H1 (cell line): ENCODE results near the gene ABI1. TPM values are rescaled to one million over a fixed set of nuclear protein-coding genes. Genes with fewer than 3 reads are reported as not detected.
A peak's percentile ranks its signal among the peaks of the same experiment; 100 is the strongest.

Experiments used
- CTCF ChIA-PET: fragments of 300-600 bp; sonication (Branson Sonifier 250); formaldehyde crosslinking; loops from one replicate; lab custom pipeline; 2021; ENCODE audit not compliant: partially characterized antibody; lab: Charles Lee
- POLR2A ChIA-PET: fragments of 300-600 bp; sonication (Branson Sonifier 250); formaldehyde crosslinking; loops from one replicate; lab custom pipeline; 2021; ENCODE audit warnings: inconsistent platforms; ENCODE audit not compliant: partially characterized antibody; lab: Charles Lee
- DNase-seq, 2 experiments: peaks; one replicate each; pipeline versions ENCODE4 v3.0.0 to v3.0.0-alpha.2; 2010 to 2022; ENCODE audit warnings: low spot score in 2 of 2, low read depth in 1 of 2, mixed read lengths in 1 of 2
- FAIRE-seq: peaks from 2 replicates; lab custom pipeline; 2011; peaks lifted over from hg19 to GRCh38; lab: Jason Lieb, UNC
- H2AFZ ChIP-seq: 2 replicates; pipeline ENCODE4 v1.8.1; 2012; ENCODE audit warnings: low read length, inconsistent platforms
- H2AK5ac ChIP-seq: 2 replicates; pipeline ENCODE4 v1.6.1; 2013; ENCODE audit warnings: low read depth, low read length
- H2BK120ac ChIP-seq: replicated peaks from 2 replicates; pipeline ENCODE3; 2013; ENCODE audit warnings: low read depth, low read length, inconsistent platforms
- H2BK12ac ChIP-seq: 2 replicates; pipeline ENCODE4 v1.6.1; 2013; ENCODE audit warnings: low read depth, low read length
- H2BK15ac ChIP-seq: 2 replicates; pipeline ENCODE4 v1.6.1; 2013; ENCODE audit warnings: low read length
- H2BK20ac ChIP-seq: 2 replicates; pipeline ENCODE4 v1.6.1; 2013; ENCODE audit warnings: low read length
- H2BK5ac ChIP-seq: 2 replicates; pipeline ENCODE4 v1.6.1; 2013; ENCODE audit warnings: low read depth, low read length
- H3K14ac ChIP-seq: 2 replicates; pipeline ENCODE4 v1.6.1; 2013; ENCODE audit warnings: inconsistent platforms; ENCODE audit not compliant: insufficient read length
- H3K18ac ChIP-seq: 2 replicates; pipeline ENCODE4 v1.6.1; 2013; ENCODE audit warnings: low read length; ENCODE audit errors: extremely low read depth
- H3K23ac ChIP-seq: 2 replicates; pipeline ENCODE4 v1.6.1; 2013; ENCODE audit warnings: inconsistent platforms; ENCODE audit not compliant: insufficient read length
- H3K23me2 ChIP-seq: 2 replicates; pipeline ENCODE4 v1.6.1; 2013; ENCODE audit warnings: low read depth, low read length
- H3K27ac ChIP-seq: 2 replicates; pipeline ENCODE4 v1.6.1; 2011; ENCODE audit warnings: low read depth, low read length, inconsistent platforms
- H3K27me3 ChIP-seq, 4 experiments: replicated peaks in 1 of 4; 1 replicate in 1 of 4; 2 replicates in 3 of 4; pipeline versions ENCODE4 v1.6.1 to v1.8.1; 2011 to 2013; ENCODE audit warnings: low read length in 3 of 4, mild to moderate bottlenecking in 3 of 4, inconsistent platforms in 2 of 4, mixed read lengths in 2 of 4, moderate library complexity in 1 of 4; ENCODE audit not compliant: control insufficient read depth in 3 of 4, insufficient read depth in 3 of 4; ENCODE audit errors: extremely low read depth in 1 of 4
- H3K36me3 ChIP-seq, 4 experiments: 2 replicates each; pipeline versions ENCODE4 v1.6.1 to v1.8.1; 2011 to 2013; ENCODE audit warnings: mild to moderate bottlenecking in 4 of 4, low read length in 3 of 4, moderate library complexity in 2 of 4, control low read depth in 1 of 4, inconsistent platforms in 1 of 4; ENCODE audit not compliant: insufficient read depth in 4 of 4, control insufficient read depth in 2 of 4
- H3K4ac ChIP-seq: replicated peaks from 2 replicates; pipeline ENCODE3; 2013; ENCODE audit warnings: low read length, low read depth, mixed read lengths, inconsistent platforms; ENCODE audit not compliant: insufficient read length
- H3K4me1 ChIP-seq, 4 experiments: replicated peaks in 1 of 4; 1 replicate in 1 of 4; 2 replicates in 3 of 4; pipeline versions ENCODE4 v1.6.1 to v1.8.1; 2011 to 2013; ENCODE audit warnings: low read length in 3 of 4, inconsistent platforms in 2 of 4, mixed read lengths in 1 of 4; ENCODE audit not compliant: insufficient read depth in 4 of 4, control insufficient read depth in 3 of 4
- H3K4me2 ChIP-seq, 2 experiments: 2 replicates each; pipeline versions ENCODE4 v1.6.1 to v1.8.1; 2011 to 2013; ENCODE audit warnings: low read depth in 2 of 2, low read length in 2 of 2, control low read depth in 1 of 2, inconsistent platforms in 1 of 2, mild to moderate bottlenecking in 1 of 2; ENCODE audit not compliant: insufficient read depth in 1 of 2
- H3K4me3 ChIP-seq, 4 experiments: fragments of 200-600, 300-600 bp in 1 of 4; sonication (generic), shearing (Covaris generic), sonication (Bioruptor Twin) in 1 of 4; 2 replicates each; pipeline versions ENCODE4 v1.5.1 to v1.8.1; 2011 to 2016; ENCODE audit warnings: low read length in 4 of 4, low read depth in 3 of 4, control low read depth in 2 of 4, inconsistent platforms in 2 of 4, mild to moderate bottlenecking in 2 of 4, mixed read lengths in 1 of 4, moderate library complexity in 1 of 4; ENCODE audit not compliant: insufficient read depth in 2 of 4; ENCODE audit errors: extremely low read depth in 1 of 4
- H3K56ac ChIP-seq: replicated peaks from 2 replicates; pipeline ENCODE3; 2013; ENCODE audit warnings: low read depth, mild to moderate bottlenecking, mixed read lengths, low read length, inconsistent platforms; ENCODE audit not compliant: insufficient read length
- H3K79me1 ChIP-seq: 2 replicates; pipeline ENCODE4 v1.6.1; 2013; ENCODE audit warnings: low read depth, low read length, control low read depth
- H3K79me2 ChIP-seq, 2 experiments: 2 replicates each; pipeline versions ENCODE4 v1.6.1 to v1.8.1; 2012 to 2013; ENCODE audit warnings: low read length in 2 of 2, mild to moderate bottlenecking in 2 of 2, inconsistent platforms in 1 of 2; ENCODE audit not compliant: insufficient read depth in 2 of 2, control insufficient read depth in 1 of 2
- H3K9ac ChIP-seq, 4 experiments: replicated peaks in 1 of 4; 1 replicate in 1 of 4; 2 replicates in 3 of 4; pipeline versions ENCODE4 v1.6.1 to v1.8.1; 2011 to 2013; ENCODE audit warnings: low read depth in 3 of 4, low read length in 3 of 4, control low read depth in 2 of 4, mild to moderate bottlenecking in 2 of 4, moderate library complexity in 2 of 4, inconsistent platforms in 1 of 4; ENCODE audit errors: extremely low read depth in 1 of 4
- H3K9me3 ChIP-seq, 2 experiments: 2 replicates each; pipeline versions ENCODE4 v1.6.1 to v1.8.1; 2012 to 2013; ENCODE audit warnings: mild to moderate bottlenecking in 2 of 2, moderate library complexity in 2 of 2, control low read depth in 1 of 2, inconsistent platforms in 1 of 2, low read depth in 1 of 2, low read length in 1 of 2, mixed read lengths in 1 of 2; ENCODE audit not compliant: insufficient read depth in 2 of 2
- H4K20me1 ChIP-seq, 2 experiments: replicated peaks in 1 of 2; 2 replicates each; pipeline versions ENCODE3 to v1.8.1; 2011 to 2013; ENCODE audit warnings: inconsistent platforms in 2 of 2, low read length in 2 of 2, mild to moderate bottlenecking in 1 of 2; ENCODE audit not compliant: insufficient read depth in 2 of 2, control insufficient read depth in 1 of 2
- H4K5ac ChIP-seq: 2 replicates; pipeline ENCODE4 v1.6.1; 2013; ENCODE audit warnings: low read length, low read depth, mixed read lengths, inconsistent platforms; ENCODE audit not compliant: insufficient read length
- H4K8ac ChIP-seq: 2 replicates; pipeline ENCODE4 v1.8.0; 2013; ENCODE audit warnings: mild to moderate bottlenecking, moderate library complexity, low read length, inconsistent platforms; ENCODE audit not compliant: insufficient read depth; ENCODE audit errors: extremely low read depth
- H4K91ac ChIP-seq: replicated peaks from 2 replicates; pipeline ENCODE3; 2013; ENCODE audit warnings: low read length, mixed read lengths, inconsistent platforms; ENCODE audit not compliant: insufficient read length
- RAD21 ChIP-seq, 2 experiments: IDR thresholded peaks in 1 of 2; conservative IDR thresholded peaks in 1 of 2; 2 replicates each; pipeline ENCODE4 v1.6.1; 2011; ENCODE audit warnings: low read depth in 2 of 2, low read length in 2 of 2, improper control_type of control experiment in 1 of 2, inconsistent platforms in 1 of 2, mild to moderate bottlenecking in 1 of 2, moderate library complexity in 1 of 2
- WGBS, 2 experiments: shearing (Covaris generic) in 1 of 2; methylation state at CpG; one replicate each; pipeline versions ENCODE4 v1.1.6 to v1.1.7; 2013 to 2015; ENCODE audit warnings: low lambda C conversion rate in 2 of 2, mixed read lengths in 2 of 2, inconsistent platforms in 1 of 2, low coverage in 1 of 2, missing lambda C conversion rate in 1 of 2; ENCODE audit not compliant: insufficient replicate concordance in 2 of 2, insufficient coverage in 1 of 2, insufficient read length in 1 of 2; ENCODE audit errors: extremely low coverage in 1 of 2, missing lambda C conversion rate in 1 of 2; 5-methylcytosine and 5-hydroxymethylcytosine counted together
- polyA plus RNA-seq, 7 experiments: library from polyadenylated mRNA; depleted of rRNA in 3 of 7; stranded (reverse) in 5 of 7; unstranded in 2 of 7; fragments of >200 nt in 5 of 7; fragments of 200-250 nt in 2 of 7; gene quantifications; 1 replicate in 5 of 7; 2 replicates in 1 of 7; 4 replicates in 1 of 7; pipeline versions ENCODE4 v1.2.1 to v1.2.3, GENCODE V29; 2011 to 2013; ENCODE audit warnings: missing spikeins in 2 of 7, mixed read lengths in 2 of 7
- total RNA-seq: library from RNA; stranded (reverse); fragmentation: NEBNext Ultra II Directional; extraction: Animal tissue kit (Norgen Biotek cat#: 25700); gene quantifications from 2 replicates; pipeline ENCODE4 v1.2.1, GENCODE V29; 2021
- TF ChIP-seq, protein P1 (sequence below), 3 experiments: IDR thresholded peaks; 1 replicate in 2 of 3; 2 replicates in 1 of 3; pipeline versions ENCODE4 v1.5.1 to v1.6.1; 2011; ENCODE audit warnings: low read length in 3 of 3, mild to moderate bottlenecking in 3 of 3, inconsistent platforms in 2 of 3, low read depth in 1 of 3, moderate library complexity in 1 of 3; ENCODE audit not compliant: insufficient read depth in 1 of 3; ENCODE audit errors: control extremely low read depth in 1 of 3
- TF ChIP-seq, protein P2 (sequence below): IDR thresholded peaks from 2 replicates; pipeline ENCODE4 v1.6.1; 2011; ENCODE audit warnings: low read depth, mild to moderate bottlenecking, low read length; ENCODE audit not compliant: insufficient read depth

The ABI1 gene
- total and polyA plus RNA-seq, 2 of the 8 experiments (the other 6 are each of a cell fraction or from before 2014, with no cell fraction given), result 35.4 to 37.0 TPM

DNA sequence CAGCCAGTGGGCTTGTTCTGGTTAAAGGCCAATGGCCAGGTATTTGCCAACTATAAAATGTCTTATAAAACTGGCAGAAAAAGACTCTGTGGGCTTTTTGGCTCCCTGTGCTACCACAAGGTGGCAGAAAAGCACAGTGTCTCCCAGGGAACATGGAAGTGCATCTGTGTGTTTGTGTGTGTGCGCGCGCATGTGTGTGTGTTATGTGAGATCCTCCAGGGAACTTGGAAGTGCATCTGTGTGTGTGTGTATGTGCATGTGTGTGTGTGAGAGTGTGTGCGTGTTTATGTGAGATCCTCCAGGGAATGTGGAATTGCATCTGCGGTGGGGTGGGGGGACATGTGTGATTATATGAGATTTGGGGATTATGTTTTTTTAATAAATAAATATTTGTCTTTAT, 30.2 kb upstream of the ABI1 start:
- Histone ChIP-seq H3K36me3 (no peaks in the 10 kb centered on the region), H3K27me3 (no peaks in the 10 kb centered on the region), H2AK5ac (no peak overlapping the region), H3K4me2 (no peak overlapping the region), H3K79me2 (no peaks in the 10 kb centered on the region), H3K4me1 (no peaks in the 10 kb centered on the region), H4K91ac (no peak overlapping the region), H3K14ac (no peak overlapping the region), H4K8ac (no peak overlapping the region), H3K18ac (no peak overlapping the region), H3K56ac (no peak overlapping the region), H3K23ac (no peak overlapping the region), H4K5ac (no peak overlapping the region), H2AFZ (no peak overlapping the region), H2BK120ac (no peak overlapping the region), H3K23me2 (no peaks in the 10 kb centered on the region), H3K27ac (no peak overlapping the region), H2BK20ac (no peak overlapping the region), H4K20me1 (no peaks in the 10 kb centered on the region), H2BK12ac (no peak overlapping the region), H3K9ac (no peak overlapping the region), H2BK15ac (no peak overlapping the region), H2BK5ac (no peak overlapping the region), H3K79me1 (no peaks in the 10 kb centered on the region), H3K9me3 (0 out of 4 replicates have a peak, but pooled peaks cover 0 to 5% of the 10 kb centered on the region in 2 experiments), H3K4me3 (no peak overlapping the region), H3K4ac (no peak overlapping the region)
- ChIA-PET POLR2A (interaction anchor here (0.8 kb wide), 1 partner anchor 134 kb away, joined by 3 read pairs; no protein-coding TSS in a partner anchor), CTCF (interaction anchor here (0.7 to 2.4 kb wide), 10 partner anchors 10 to 1537 kb away, joined by 3 to 16 read pairs (median 4); no protein-coding TSS in a partner anchor)
- TF ChIP-seq, protein P1, sequence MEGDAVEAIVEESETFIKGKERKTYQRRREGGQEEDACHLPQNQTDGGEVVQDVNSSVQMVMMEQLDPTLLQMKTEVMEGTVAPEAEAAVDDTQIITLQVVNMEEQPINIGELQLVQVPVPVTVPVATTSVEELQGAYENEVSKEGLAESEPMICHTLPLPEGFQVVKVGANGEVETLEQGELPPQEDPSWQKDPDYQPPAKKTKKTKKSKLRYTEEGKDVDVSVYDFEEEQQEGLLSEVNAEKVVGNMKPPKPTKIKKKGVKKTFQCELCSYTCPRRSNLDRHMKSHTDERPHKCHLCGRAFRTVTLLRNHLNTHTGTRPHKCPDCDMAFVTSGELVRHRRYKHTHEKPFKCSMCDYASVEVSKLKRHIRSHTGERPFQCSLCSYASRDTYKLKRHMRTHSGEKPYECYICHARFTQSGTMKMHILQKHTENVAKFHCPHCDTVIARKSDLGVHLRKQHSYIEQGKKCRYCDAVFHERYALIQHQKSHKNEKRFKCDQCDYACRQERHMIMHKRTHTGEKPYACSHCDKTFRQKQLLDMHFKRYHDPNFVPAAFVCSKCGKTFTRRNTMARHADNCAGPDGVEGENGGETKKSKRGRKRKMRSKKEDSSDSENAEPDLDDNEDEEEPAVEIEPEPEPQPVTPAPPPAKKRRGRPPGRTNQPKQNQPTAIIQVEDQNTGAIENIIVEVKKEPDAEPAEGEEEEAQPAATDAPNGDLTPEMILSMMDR (IDR thresholded peaks at IDR 0.05; ENCODE audit: control extremely low read depth in 1 of 3, insufficient read depth in 1 of 3, low read depth in 1 of 3, low read length in 3 of 3), result peak; percentile 50 to 77 (median 71)
- peak; percentile 80 to 85 for TF ChIP-seq RAD21 (IDR thresholded peaks at IDR 0.05 in 1 of 2, conservative IDR thresholded peaks at IDR 0.05 in 1 of 2; ENCODE audit: low read depth in 2 of 2, low read length in 2 of 2)
- TF ChIP-seq, protein P2, sequence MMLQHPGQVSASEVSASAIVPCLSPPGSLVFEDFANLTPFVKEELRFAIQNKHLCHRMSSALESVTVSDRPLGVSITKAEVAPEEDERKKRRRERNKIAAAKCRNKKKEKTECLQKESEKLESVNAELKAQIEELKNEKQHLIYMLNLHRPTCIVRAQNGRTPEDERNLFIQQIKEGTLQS, result no peak
- DNase-seq (peak in 1 of 2 experiments; percentile 66), FAIRE-seq (peak; percentile 58)
- 87% methylated on average over 5 of the region's 5 CpGs; no CpG with 5 or more reads in 1 of the 2 experiments for WGBS, 2 experiments
